Activated T-cell treated with anti-CD3 and anti-CD28 coated beads, Interleukin-2, amount 50 U/mL, for 1 hour (primary cell): ENCODE measurements around the gene PHF8.

Experiments used
- DNase-seq: peaks from one replicate; pipeline ENCODE4 v3.0.0-alpha.2; 2020

The PHF8 gene

DNA sequence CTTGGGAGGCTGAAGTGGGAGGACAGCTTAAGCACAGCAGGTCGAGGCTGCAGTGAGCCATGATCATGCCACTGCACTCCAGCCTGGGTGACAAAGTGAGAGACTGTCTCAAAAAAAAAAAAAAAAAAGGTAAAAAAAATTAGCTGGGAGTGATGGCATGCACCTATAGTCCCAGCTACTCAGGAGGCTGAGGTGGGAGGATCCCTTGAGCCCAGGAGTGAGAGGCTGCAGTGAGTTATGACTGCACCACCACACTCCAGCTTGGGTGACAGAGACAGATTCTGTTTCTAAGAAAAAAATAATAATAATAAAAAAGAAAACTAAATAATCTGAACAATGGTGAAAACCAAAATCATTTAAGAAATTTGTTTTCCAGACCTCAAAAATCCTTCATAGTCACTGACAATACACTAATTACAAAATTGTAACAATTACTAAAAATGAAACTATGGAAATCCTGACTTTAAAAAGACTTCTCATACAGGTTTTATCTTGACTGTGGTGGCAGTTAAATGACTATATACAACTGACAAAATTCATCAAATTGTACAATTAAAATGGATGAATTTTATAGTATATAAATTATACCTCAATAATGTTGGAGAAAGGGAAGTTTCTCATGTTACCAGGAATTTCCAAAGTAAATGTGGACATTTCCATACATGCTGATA, 31.3 kb downstream of the PHF8 start:
- DNase-seq: no peak

DNA sequence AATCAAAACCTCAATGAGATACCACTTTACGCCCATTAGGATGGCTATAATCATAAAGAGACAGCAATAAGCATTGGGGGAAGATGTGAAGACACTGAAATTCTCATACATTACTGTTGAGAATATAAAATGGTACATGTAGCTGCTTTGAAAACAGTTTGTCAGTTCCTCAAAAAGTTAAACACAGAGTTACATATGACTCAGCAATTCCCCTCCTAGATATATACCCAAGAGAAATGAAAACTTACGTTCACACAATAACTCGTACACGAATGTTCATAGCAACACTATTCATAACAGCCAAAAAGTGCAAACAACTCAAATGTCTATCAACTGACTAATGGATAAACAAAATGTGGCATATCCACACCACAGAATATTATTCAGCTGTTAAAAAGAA, 36.6 kb downstream of the PHF8 start:
- no peak for DNase-seq

DNA sequence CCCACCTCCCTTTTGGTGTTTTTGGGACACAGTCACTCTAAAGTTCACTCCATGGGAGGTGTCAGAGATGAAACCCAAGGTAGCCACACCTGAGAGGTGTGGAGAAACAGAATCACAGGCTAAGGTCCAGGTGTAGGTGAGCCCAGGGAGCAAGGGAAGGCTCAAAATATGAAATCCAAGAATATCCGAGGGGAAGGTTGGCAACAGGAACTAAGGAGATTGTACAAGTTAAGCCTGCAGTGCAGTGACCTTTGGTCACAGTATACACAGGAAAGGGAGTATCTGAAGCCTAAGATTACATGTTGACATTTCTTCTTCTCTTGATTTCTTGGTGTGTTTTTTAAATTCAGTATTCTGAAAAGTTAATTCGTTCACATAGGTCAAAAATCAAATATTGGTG, 46.5 kb downstream of the PHF8 start:
- no peak for DNase-seq

DNA sequence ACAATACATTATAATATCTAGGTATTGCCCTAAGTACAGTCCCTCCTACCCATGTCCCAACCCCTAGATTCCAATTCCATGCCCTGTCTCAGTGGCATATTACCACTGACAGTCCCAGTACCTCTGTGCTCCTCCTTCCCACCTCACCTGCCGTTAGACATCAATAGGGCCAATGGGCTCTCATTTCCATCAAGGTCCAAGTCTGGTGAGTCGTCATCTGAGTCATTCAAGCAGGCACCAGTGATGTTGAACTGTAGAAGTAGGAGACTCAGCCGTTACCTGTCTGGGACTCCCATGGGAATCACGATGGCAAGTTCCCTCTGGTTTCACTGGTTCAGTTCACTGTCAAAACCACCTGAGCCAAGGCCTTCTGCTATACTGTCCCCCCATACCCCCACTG, 51.7 kb downstream of the PHF8 start:
- DNase-seq: no peak

DNA sequence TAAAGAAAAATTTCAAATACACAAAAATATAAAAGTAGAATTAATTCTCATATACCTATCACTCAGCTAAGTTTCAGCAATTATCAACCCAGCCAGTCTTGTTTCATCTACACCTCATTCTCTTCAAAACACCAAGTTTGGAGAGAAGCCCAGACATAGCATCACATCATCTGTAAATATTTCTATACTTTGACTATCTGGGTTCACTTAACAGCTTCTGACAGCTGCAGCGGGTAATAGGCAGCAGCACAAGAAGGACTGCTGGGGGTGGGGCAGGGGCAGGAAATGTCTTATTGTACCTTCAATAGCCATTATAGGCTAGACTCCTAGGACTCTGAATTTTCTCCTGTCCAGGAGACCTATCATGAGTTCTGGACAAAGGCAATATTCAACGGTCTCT, 54.1 kb downstream of the PHF8 start:
- no peak for DNase-seq

DNA sequence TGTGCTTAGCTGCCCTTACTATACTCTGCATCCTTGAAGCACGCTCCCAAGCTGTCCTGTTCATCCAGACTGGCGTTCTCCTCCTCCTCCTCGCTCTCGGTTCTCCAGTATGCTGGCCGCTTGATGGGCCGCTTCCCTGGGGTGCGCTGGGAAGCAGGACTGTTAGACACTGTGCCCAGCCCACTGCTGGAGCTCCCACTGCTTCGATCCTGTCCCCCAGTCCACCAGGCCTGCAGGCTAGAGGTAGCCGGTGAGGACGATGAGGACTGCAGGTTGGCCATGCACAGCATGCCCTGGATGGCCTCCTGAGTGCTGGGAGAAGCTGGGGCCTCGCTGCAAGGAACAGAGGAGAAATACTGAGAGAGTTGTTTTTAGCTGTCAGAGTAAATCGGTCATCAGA, 59.4 kb downstream of the PHF8 start:
- DNase-seq: no peak

DNA sequence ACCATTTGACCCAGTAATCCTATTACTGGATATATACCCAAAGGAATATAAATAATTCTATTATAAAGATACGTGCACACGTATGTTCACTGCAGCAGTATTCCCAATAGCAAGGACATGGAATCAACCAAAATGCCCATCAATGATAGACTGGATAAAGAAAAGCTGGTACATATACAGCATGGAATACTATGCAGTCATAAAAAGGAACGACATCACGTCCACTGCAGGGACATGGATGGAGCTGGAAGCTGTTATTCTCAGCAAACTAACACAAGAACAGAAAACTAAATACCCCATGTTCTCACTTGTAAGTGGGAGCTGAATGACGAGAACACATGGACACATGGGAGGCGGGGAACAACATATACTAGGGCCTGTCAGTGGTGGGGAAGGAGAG, 69.7 kb downstream of the PHF8 start:
- DNase-seq: no peak

DNA sequence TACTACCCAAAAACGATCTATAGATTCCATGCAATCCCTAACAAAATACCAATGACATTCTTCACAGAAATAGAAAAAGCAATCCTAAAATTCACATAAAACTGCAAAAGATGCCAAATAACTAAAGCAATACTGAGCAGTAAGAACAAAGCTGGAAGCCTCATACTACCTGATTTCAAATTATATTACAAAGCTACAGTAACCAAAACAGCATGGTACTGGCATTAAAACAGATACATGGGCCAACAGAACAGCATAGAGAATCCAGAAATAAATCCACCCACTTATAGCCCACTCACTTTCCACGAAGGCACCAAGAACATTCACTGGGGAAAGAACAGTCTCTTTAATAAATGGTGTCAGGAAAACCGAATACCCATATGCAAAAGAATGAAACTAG, 74.7 kb downstream of the PHF8 start:
- no peak for DNase-seq

DNA sequence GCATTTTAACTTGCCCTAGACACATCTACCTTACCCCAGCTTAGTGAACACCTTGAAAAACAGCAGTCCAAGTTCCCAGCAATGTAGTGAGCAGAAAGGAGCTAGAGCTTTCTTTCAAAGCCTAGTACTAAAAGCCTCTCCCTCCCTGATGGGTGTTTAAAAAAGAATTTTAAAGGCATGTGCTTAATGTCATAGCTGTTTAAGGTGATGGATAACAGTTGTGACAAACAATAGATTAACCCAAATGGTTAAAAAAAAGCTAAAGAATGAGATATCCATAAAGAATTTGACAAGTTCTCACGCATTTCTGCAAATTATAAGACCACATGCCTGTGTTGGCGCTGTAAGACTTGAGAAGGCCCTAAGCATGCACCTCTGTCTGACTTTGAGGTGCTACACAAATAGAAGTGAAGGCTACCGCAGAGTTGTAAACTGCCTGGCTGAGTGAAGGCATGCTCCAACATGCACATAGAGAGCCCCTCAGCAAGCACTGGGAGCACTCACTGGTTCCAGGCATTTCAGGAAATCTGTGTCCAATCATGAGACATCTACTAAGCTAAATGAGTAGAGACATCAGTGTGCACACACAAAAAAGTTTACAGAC, 94.0 kb downstream of the PHF8 start:
- DNase-seq: no peak

DNA sequence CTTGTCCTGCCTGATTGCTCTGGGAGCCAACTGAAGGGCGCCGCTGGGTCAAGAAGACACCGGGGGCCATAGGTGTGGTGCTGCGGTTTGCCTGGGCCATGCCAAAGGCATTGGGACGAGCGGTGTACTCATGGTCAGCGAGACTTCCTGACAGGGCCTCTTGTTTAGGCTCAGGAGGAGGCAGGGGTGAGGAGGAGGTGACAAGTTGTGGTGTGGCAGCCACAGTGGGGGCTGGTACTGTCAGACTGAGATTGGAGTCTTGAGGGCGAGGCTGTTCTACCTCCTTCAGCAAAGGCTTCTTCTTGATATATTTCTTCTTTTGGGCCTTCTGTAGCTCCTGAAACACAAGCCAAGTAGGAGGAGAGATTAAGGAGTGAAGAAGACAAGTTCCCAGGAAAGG, 104.1 kb downstream of the PHF8 start:
- no peak for DNase-seq

DNA sequence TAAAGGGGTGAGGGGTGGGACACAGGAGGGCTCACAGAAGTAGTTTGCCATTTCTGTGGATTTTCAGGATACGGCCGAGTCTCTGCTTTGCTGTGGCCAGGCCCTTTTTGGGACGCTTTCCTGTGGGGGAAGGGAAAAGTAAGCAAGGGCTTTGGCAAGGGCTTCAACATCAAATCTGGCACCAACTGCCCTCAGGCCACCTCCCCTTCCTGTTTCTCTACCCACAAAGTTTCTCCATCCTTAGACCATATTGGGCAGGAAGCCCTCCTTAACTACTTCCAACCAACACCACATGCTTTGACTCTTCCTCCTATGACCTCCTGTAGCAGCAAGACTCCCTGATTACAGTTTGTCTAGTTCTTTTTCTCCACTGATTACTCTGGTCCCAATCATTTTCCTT, 105.1 kb downstream of the PHF8 start:
- DNase-seq: no peak

DNA sequence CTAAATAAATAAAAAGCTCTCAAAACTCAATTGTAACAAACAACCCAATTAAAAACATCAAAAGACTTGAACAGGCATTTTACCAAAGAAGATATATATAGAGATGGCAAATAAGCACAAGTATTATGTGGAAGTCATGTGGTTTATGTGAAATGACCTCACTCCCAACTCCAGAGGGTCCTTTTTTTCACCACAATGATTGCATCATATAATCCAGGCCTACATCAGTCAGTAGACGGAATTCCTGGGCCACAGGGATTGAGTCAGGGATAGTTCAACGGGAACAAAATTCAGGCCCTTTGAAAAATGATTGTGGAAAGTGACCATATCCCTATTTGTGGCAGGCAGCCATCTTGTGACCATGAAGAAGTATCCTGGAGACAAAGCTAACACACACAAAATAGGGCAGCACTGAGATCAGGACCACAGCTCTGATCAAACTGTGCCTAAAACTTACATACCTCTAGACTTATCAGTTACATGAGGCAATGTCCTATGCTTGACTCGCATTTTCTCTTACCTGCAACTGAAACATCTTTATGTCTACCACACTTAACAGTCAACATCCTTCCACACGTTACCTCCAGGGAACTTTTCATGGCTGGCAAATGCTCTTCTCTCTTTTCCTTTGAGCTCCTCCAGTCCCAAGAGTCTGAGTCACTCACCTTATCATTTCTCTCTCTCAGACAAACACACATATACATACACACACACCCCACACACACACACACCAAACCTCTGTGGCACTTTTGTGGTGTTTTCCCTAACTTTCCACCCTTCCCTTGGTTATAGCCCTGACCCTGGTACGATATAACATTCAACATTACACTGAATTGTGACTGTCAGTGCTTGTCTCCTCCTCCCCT, 113.5 kb downstream of the PHF8 start:
- DNase-seq: no peak

DNA sequence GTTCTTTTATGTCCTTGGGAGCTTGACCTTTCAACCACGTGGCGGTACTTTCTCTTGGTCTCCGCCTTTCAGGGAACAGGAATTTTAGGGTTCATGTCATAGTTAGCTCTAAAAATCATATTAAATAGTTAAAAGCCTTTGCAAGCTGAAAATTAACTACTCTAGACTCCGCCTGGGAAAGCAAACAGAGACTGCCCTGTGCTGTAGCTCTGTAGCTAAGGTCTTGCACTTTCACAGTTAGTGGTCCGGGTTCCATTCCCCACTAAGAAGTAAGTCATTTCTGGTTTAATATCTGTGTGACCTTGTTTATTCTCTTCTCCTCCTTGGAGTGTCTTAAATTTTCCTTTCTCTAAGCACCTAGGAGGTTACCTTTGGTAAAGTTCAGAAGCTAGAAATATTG, 118.2 kb downstream of the PHF8 start:
- no peak for DNase-seq

DNA sequence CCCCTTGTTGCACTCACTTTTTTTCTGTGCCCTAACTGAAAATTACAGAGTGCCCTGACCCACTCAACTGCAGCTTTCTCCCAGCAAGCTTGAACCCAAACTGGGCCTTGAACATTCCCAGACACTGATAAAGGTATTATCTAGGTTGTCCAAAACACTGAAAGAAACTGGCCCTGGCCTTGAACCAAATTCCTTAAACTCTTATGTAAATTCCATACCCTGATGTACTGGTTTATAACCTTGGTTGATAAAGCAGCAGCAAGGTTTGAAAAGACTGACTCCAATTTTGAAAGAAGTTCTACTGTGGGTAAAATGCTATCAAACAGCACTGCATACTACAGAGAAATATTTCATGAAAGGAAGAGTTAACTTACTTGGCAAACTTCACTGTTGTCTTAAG, 125.6 kb downstream of the PHF8 start:
- DNase-seq: no peak

DNA sequence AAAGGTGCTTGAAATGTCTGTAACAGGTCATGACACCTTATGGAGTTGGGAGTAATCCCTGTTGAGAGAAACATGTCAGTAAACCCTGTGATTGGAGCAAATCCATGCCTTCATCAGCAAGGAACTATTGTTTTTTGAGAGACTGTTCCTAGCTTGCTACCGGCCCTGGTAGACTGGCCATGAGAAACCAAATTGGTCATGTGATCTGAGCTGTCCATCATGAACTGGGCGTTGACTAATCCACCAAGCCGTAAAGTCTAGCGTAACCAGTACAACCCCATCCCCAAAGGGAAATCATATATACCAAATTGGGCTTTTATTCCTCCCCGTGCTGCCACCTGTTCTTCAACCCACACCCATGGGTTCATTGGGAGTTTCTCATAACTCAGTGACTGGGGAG, 143.7 kb downstream of the PHF8 start:
- DNase-seq: no peak

DNA sequence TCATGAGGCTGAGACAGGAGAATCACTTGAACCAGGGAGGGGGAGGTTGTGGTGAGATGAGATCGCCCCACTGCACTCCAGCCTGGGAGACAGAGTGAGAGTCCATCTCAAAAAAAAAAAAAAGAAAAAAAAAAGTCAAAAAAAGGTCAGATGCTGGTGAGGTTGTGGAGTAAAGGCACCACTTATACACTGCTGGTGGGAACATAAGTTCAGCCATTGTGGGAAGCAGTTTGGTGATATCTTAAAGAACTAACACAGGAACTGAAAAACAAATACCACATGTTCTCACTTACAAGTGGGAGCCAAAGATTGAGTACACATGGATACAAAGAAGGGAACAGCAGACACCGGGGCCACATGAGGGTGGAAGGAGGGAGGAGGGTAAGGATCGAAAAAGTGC, 149.0 kb downstream of the PHF8 start:
- no peak for DNase-seq
